Nephron progenitor cell (in vitro differentiated cells): ENCODE data around the gene ABCB11.
A peak's percentile ranks its signal among the peaks of the same experiment; 100 is the strongest.

Experiments used
- DNase-seq: peaks from one replicate; pipeline ENCODE4 v3.0.0; 2021
- H3K27ac Mint-ChIP-seq: 2 replicates; pipeline ENCODE4 v1.8.0; 2021; ENCODE audit warnings: mild to moderate bottlenecking, moderate library complexity, mixed read lengths
- H3K27me3 Mint-ChIP-seq: 2 replicates; pipeline ENCODE4 v1.8.0; 2021; ENCODE audit warnings: mild to moderate bottlenecking, low read depth, mixed read lengths; ENCODE audit not compliant: poor library complexity
- H3K36me3 Mint-ChIP-seq: 2 replicates; pipeline ENCODE4 v1.8.0; 2021; ENCODE audit warnings: low read depth, mixed read lengths
- H3K4me1 Mint-ChIP-seq: 2 replicates; pipeline ENCODE4 v1.8.0; 2021; ENCODE audit warnings: mixed read lengths
- H3K4me3 Mint-ChIP-seq: 2 replicates; pipeline ENCODE4 v1.8.0; 2021; ENCODE audit warnings: mild to moderate bottlenecking, moderate library complexity, mixed read lengths
- H3K9me3 Mint-ChIP-seq: 2 replicates; pipeline ENCODE4 v1.8.0; 2021; ENCODE audit warnings: mild to moderate bottlenecking, moderate library complexity, mixed read lengths
- CTCF ChIP-seq: fragments of 200-600 bp; sonication (generic); IDR thresholded peaks from 2 replicates; pipeline ENCODE4 v1.5.0; 2021; ENCODE audit warnings: antibody characterized with exemption

Gene ABCB11

DNA sequence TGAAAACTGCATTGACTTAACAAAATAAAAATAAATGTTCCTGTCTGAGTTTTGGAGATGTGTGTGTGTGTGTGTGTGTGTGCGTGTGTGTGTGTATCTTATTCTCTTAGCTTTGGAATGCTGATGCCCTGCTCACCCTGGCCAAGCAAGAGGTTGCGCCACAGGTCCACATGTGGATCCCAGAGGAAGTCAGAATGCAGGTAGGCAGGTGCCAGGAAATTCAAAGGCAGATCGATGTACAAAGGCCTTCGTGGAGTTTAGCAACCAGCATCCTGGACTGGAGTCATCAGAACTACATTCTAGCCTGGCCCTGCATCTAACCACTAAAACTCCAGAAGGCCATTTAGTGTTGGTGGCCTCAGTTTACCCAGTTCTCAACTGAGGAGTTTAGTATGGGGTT, 117.6 kb downstream of the ABCB11 start:
- Mint-ChIP-seq H3K36me3 (no peaks in the 10 kb centered on the region), H3K4me3 (no peak overlapping the region), H3K9me3 (peaks cover 12% of the 10 kb centered on the region), H3K27me3 (peaks cover 26% of the 10 kb centered on the region), H3K27ac (no peak overlapping the region), H3K4me1 (peaks cover 9% of the 10 kb centered on the region)
- no peak for DNase-seq
- no peak for TF ChIP-seq CTCF

GRCh38 chr2:168912901-168913369, 118.2 kb downstream of the ABCB11 start:
- Mint-ChIP-seq H3K27me3 (peaks cover 29% of the 10 kb centered on the region), H3K9me3 (peaks cover 12% of the 10 kb centered on the region), H3K4me3 (peak overlapping the region; percentile 32), H3K36me3 (no peaks in the 10 kb centered on the region), H3K27ac (peak overlapping the region; percentile 22), H3K4me1 (peaks cover 9% of the 10 kb centered on the region)
- peak; percentile 26 for DNase-seq
- TF ChIP-seq CTCF = no peak

- Mint-ChIP-seq H3K4me1 (peaks cover 9% of the 10 kb centered on the region), H3K9me3 (peaks cover 12% of the 10 kb centered on the region), H3K27ac (peak overlapping the region; percentile 22), H3K36me3 (no peaks in the 10 kb centered on the region), H3K27me3 (peaks cover 30% of the 10 kb centered on the region), H3K4me3 (peak overlapping the region; percentile 32)
- no peak for TF ChIP-seq CTCF
- no peak for DNase-seq
These were observed 118.7 kb downstream of the ABCB11 start for GRCh38 chr2:168912466-168912865.

DNA sequence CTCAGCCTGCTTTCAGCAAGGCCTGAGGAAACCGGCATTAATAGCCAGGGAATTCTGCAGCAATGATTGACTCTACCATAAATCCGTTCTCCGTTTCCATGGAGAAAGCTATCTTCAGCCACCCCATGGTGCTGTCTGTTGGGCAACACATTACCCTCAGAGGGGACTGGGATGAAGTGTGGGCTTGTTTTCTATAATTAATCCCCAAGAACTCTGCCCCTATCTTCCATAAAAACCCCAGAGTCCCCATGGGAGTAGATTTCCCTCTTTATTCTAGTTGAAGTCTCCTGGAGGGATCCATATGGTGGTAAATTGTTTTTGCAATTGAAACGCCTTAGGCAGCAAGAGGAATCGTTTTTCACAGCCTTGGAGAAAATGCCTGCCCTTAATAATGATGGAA, 120.8 kb downstream of the ABCB11 start:
- no peaks in the 10 kb centered on the region for H3K36me3 Mint-ChIP-seq
- peaks cover 30% of the 10 kb centered on the region for H3K27me3 Mint-ChIP-seq
- H3K9me3 Mint-ChIP-seq = peaks cover 5% of the 10 kb centered on the region
- TF ChIP-seq CTCF = no peak
- H3K4me3 Mint-ChIP-seq = no peak overlapping the region
- peaks cover 9% of the 10 kb centered on the region for H3K4me1 Mint-ChIP-seq
- H3K27ac Mint-ChIP-seq = no peak overlapping the region
- DNase-seq = no peak

DNA sequence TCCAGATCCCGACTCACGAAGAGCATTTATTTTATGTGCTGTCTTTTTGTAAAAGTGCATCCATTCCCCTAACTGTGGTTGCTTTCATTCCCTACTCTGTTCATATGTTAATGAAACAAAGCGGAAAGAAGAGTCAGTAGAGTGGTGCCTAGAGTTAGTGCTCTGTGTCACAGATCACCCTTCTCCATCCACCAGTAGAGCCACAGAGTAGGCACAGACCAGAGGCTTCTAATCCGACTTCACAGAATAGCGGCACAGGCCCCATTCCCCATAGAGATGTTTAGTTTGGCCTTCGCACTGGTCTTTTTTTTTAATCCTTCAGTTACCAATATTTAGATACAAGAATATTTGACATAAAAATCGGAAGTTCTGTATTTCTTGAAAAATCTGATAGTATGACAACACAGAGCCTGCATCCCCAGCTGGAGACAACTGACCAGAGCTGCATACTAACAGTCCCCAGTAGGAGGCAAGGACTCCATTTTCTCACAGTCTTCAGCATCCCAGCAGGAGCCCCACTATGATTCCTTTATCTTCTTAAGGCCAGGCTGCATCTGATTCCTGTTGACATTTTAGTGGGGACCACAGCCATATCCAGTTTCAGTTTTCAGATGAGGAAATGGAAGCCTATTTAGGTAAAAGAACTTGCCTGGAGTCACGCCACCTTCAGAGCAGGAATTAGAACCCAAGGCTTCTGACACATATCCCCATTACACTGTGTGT, 123.0 kb downstream of the ABCB11 start:
- Mint-ChIP-seq H3K36me3 (no peaks in the 10 kb centered on the region), H3K4me3 (no peak overlapping the region), H3K9me3 (no peaks in the 10 kb centered on the region), H3K27ac (no peak overlapping the region), H3K27me3 (peaks cover 21% of the 10 kb centered on the region), H3K4me1 (peaks cover 9% of the 10 kb centered on the region)
- TF ChIP-seq CTCF = no peak
- no peak for DNase-seq

DNA sequence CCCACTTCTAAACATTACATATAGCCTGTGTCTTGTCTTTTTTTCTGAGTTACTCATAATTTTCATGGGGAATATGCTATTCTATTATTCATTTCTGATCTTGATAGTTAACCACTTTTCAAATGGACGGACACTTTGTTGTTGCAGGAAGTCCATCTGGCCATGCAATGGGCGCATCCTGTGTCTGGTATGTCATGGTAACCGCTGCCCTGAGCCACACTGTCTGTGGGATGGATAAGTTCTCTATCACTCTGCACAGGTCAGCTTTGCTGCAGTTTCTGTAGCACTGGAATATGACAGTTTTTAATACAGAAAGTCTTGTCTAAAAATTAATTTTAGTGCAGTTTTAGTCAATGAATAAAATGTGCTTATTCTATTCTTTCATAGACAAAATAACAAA, 126.8 kb downstream of the ABCB11 start:
- H3K27me3 Mint-ChIP-seq = peaks cover 4% of the 10 kb centered on the region
- H3K4me3 Mint-ChIP-seq = no peak overlapping the region
- no peak overlapping the region for H3K27ac Mint-ChIP-seq
- no peak for TF ChIP-seq CTCF
- DNase-seq = no peak
- no peaks in the 10 kb centered on the region for H3K9me3 Mint-ChIP-seq
- H3K36me3 Mint-ChIP-seq = no peaks in the 10 kb centered on the region
- H3K4me1 Mint-ChIP-seq = no peaks in the 10 kb centered on the region
